Endodermal cell (in vitro differentiated cells): Measurements from ENCODE around the gene NAALADL2. TPM values are rescaled to one million over a fixed set of nuclear protein-coding genes. Genes with fewer than 3 reads are reported as not detected.

ENCODE experiments used
- DNase-seq: peaks from one replicate; pipeline ENCODE4 v3.0.0-alpha.2; 2017
- H3K27ac ChIP-seq: 2 replicates; pipeline ENCODE4 v1.5.1; 2013; ENCODE audit warnings: mild to moderate bottlenecking, low read depth, low read length, moderate library complexity
- H3K27me3 ChIP-seq: 2 replicates; pipeline ENCODE4 v1.6.1; 2013; ENCODE audit warnings: mild to moderate bottlenecking, low read length, moderate library complexity; ENCODE audit not compliant: insufficient read depth, control insufficient read depth, poor library complexity, severe bottlenecking
- H3K36me3 ChIP-seq: 2 replicates; pipeline ENCODE4 v1.7.0; 2013; ENCODE audit warnings: mild to moderate bottlenecking, low read length, moderate library complexity; ENCODE audit not compliant: control insufficient read depth, insufficient read depth
- H3K4me1 ChIP-seq: one replicate; pipeline ENCODE4 v1.7.0; 2013; ENCODE audit warnings: low read length; ENCODE audit not compliant: control insufficient read depth, insufficient read depth
- H3K4me3 ChIP-seq: 2 replicates; pipeline ENCODE4 v1.5.1; 2013; ENCODE audit warnings: mild to moderate bottlenecking, low read length, moderate library complexity
- H3K9ac ChIP-seq: 2 replicates; pipeline ENCODE4 v1.6.1; 2013; ENCODE audit warnings: mild to moderate bottlenecking, low read length, moderate library complexity; ENCODE audit not compliant: poor library complexity, severe bottlenecking; ENCODE audit errors: extremely low read depth
- H3K9me3 ChIP-seq: 2 replicates; pipeline ENCODE4 v1.6.1; 2013; ENCODE audit warnings: mild to moderate bottlenecking, low read length, moderate library complexity; ENCODE audit not compliant: control insufficient read depth
- H3K27ac Mint-ChIP-seq: 2 replicates; pipeline ENCODE4 v1.8.0; 2020; ENCODE audit warnings: mixed read lengths
- H3K27me3 Mint-ChIP-seq: 2 replicates; pipeline ENCODE4 v1.8.0; 2021; ENCODE audit warnings: mild to moderate bottlenecking, mixed read lengths; ENCODE audit not compliant: insufficient read depth
- H3K36me3 Mint-ChIP-seq: 2 replicates; pipeline ENCODE4 v1.8.0; 2020; ENCODE audit warnings: low read depth, mixed read lengths
- H3K4me1 Mint-ChIP-seq: 2 replicates; pipeline ENCODE4 v1.8.0; 2020; ENCODE audit warnings: mixed read lengths
- H3K4me3 Mint-ChIP-seq: 2 replicates; pipeline ENCODE4 v1.8.0; 2020; ENCODE audit warnings: mild to moderate bottlenecking, moderate library complexity, mixed read lengths
- H3K9me3 Mint-ChIP-seq: 2 replicates; pipeline ENCODE4 v1.8.0; 2020; ENCODE audit warnings: mild to moderate bottlenecking, mixed read lengths
- WGBS, 2 experiments: methylation state at CpG; one replicate each; pipeline versions ENCODE4 v1.1.5 to v1.1.7; 2013; ENCODE audit warnings: missing lambda C conversion rate in 2 of 2, mixed read lengths in 1 of 2; ENCODE audit not compliant: insufficient coverage in 1 of 2, insufficient read length in 1 of 2; 5-methylcytosine and 5-hydroxymethylcytosine counted together
- total RNA-seq, 2 donors: library from RNA; stranded (reverse); fragmentation: NEBNext Ultra II Directional in 1 of 2; extraction: Animal tissue kit (Norgen Biotek cat#: 25700) in 1 of 2; gene quantifications; 2 replicates in 1 of 2; 3 replicates in 1 of 2; pipeline ENCODE4 v1.2.1, GENCODE V29; 2021
- TF ChIP-seq, protein P1 (sequence below): fragments of 200-600 bp; sonication (generic); conservative IDR thresholded peaks from 2 replicates; pipeline ENCODE4 v1.5.0; 2021; ENCODE audit warnings: antibody characterized with exemption, mild to moderate bottlenecking

NAALADL2 gene
- total RNA-seq, 2 donors from 2014 or later = 1.6 to 1.8 TPM

GRCh38 chr3:175728566-175728965 is 869.4 kb downstream of the NAALADL2 start:
- no peak overlapping the region for H3K4me3 Mint-ChIP-seq
- H3K27ac Mint-ChIP-seq = no peak overlapping the region
- no peaks in the 10 kb centered on the region for H3K36me3 Mint-ChIP-seq
- Histone ChIP-seq H3K9me3 (no peaks in the 10 kb centered on the region), H3K36me3 (no peaks in the 10 kb centered on the region), H3K9ac (no peak overlapping the region), H3K4me3 (no peak overlapping the region), H3K27me3 (no peaks in the 10 kb centered on the region), H3K27ac (no peak overlapping the region), H3K4me1 (no peaks in the 10 kb centered on the region)
- WGBS, 2 experiments = 100% methylated on average over 1 of the region's 1 CpG
- no peaks in the 10 kb centered on the region for H3K27me3 Mint-ChIP-seq
- TF ChIP-seq, protein P1, sequence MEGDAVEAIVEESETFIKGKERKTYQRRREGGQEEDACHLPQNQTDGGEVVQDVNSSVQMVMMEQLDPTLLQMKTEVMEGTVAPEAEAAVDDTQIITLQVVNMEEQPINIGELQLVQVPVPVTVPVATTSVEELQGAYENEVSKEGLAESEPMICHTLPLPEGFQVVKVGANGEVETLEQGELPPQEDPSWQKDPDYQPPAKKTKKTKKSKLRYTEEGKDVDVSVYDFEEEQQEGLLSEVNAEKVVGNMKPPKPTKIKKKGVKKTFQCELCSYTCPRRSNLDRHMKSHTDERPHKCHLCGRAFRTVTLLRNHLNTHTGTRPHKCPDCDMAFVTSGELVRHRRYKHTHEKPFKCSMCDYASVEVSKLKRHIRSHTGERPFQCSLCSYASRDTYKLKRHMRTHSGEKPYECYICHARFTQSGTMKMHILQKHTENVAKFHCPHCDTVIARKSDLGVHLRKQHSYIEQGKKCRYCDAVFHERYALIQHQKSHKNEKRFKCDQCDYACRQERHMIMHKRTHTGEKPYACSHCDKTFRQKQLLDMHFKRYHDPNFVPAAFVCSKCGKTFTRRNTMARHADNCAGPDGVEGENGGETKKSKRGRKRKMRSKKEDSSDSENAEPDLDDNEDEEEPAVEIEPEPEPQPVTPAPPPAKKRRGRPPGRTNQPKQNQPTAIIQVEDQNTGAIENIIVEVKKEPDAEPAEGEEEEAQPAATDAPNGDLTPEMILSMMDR = no peak
- H3K4me1 Mint-ChIP-seq = no peaks in the 10 kb centered on the region
- H3K9me3 Mint-ChIP-seq = peaks cover 9% of the 10 kb centered on the region
- DNase-seq = no peak

DNA sequence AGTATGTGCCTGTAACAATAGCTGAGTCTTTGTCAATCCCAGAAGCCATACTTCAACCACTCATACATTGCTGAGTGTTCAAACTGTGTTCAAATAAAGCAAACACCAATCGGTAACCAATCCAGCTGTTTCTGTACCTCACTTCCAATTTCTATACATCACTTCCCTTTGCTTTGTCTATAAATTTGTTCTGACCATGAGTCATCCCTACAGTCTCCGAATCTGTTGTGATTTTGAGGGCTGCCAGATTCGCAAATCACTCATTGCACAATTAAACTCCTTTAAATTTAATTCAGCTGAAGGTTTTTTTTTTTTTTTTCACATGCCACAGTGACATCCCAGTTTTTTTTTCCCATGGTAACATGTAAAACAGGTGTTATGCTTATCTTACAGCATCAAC is 870.3 kb downstream of the NAALADL2 start:
- H3K27me3 Mint-ChIP-seq = no peaks in the 10 kb centered on the region
- TF ChIP-seq, protein P1 = no peak

DNA sequence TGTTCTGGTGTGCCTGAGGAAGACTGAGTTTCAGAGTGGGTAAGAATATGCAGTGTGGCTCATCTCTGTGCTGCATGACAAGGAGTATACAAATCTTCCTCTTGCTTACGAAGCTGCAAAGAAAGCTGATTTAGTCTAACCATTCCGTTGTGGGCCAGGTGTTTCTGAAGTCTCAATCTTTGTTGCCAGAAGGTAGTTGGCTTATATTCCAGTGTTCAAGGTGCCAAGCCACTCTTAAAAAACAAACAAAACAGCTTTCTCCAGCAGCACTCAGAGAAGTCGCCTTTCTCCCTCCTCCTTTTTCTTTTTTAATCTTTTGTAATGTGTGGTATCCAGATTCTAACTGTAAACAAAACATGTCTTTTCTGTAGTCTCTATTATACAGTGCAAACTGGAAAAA is 872.4 kb downstream of the NAALADL2 start:
- Histone ChIP-seq H3K27ac (no peak overlapping the region), H3K27me3 (no peaks in the 10 kb centered on the region), H3K9ac (no peak overlapping the region), H3K36me3 (no peaks in the 10 kb centered on the region), H3K9me3 (peaks cover 12% of the 10 kb centered on the region), H3K4me3 (no peak overlapping the region), H3K4me1 (no peaks in the 10 kb centered on the region)
- Mint-ChIP-seq H3K9me3 (peaks cover 28% of the 10 kb centered on the region), H3K4me1 (no peaks in the 10 kb centered on the region), H3K27me3 (no peaks in the 10 kb centered on the region), H3K27ac (no peak overlapping the region), H3K36me3 (no peaks in the 10 kb centered on the region), H3K4me3 (no peak overlapping the region)
- no peak for DNase-seq
- TF ChIP-seq, protein P1 = no peak
- WGBS, 2 experiments = 79 to 100% methylated on average over 2 to 3 of the region's 3 CpGs

More for the DNA sequence above, 870.3 kb downstream of the NAALADL2 start:
- Mint-ChIP-seq H3K4me1 (no peaks in the 10 kb centered on the region), H3K9me3 (peaks cover 18% of the 10 kb centered on the region), H3K36me3 (no peaks in the 10 kb centered on the region), H3K27ac (no peak overlapping the region), H3K4me3 (no peak overlapping the region)
- no peaks in the 10 kb centered on the region for H3K27me3 ChIP-seq
- 76 to 100% methylated on average over 1 to 3 of the region's 3 CpGs for WGBS, 2 experiments
- no peaks in the 10 kb centered on the region for H3K4me1 ChIP-seq
- no peaks in the 10 kb centered on the region for H3K36me3 ChIP-seq
- H3K4me3 ChIP-seq = no peak overlapping the region
- H3K9me3 ChIP-seq = peaks cover 1% of the 10 kb centered on the region
- H3K9ac ChIP-seq = no peak overlapping the region
- no peak for DNase-seq
- H3K27ac ChIP-seq = no peak overlapping the region
